ENCODE measurements around the gene PISD. TPM values are rescaled to one million over a fixed set of nuclear protein-coding genes. Genes with fewer than 3 reads are reported as not detected.

The PISD gene
- total RNA-seq, 2 donors from 2014 or later = 14.8 to 27.3 TPM

DNA sequence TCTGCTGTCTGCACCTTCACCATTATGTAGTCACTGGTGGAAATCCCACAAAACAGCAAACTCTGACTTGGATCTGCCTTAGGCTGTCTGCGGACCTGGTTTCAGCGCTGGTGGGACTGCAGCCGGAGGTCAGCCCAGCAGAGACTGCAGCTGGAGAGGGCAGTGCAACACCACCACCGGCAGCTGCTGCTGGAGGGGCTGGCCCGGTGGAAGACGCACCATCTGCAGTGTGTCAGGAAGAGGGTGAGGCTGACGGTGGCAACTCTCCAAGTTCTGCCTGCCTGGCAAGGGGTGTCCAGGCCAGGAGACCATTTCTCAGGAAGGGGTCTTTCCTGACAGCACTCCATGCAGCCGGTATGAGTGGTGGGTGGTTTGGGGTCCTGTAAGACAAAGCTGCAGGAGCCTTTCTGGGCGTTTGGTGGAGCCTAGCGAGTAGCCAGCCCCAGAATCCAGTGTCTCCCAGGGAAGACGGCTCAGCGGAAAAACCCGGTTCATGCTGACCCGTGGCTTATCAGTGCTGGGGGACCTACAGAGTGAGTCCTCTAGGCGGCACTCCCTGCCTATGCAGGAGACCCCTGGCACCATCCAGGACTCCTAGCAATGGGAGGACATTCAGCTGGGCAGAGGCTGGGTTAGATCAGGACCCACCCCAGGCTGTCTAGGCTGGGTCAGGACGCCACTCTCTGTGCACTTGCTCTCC, 50.8 kb downstream of the PISD start:
- H3K27ac ChIP-seq = no peak overlapping the region
- DNase-seq (ENCODE audit: low spot score) = no peak

DNA sequence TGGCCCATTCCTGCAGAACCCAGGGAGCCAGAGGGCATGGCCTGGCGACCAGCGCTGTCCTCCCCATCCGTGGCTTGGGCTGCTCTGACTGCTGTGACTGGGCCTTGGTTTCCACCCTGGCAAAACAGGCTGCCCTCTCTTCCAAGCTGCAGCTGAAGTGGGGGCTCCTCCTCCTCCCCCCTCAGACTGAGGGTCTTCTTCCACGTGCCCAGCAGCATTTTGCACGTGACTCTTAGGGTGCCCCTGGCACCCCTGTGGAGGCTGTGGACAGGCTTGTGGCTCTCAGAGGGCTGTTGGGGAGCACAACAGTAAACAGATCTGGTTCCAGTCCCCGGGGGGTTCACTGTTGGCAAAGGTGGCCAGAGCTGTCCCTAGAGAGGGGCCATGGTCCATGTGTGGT, 51.4 kb downstream of the PISD start:
- TF ChIP-seq, protein P1, sequence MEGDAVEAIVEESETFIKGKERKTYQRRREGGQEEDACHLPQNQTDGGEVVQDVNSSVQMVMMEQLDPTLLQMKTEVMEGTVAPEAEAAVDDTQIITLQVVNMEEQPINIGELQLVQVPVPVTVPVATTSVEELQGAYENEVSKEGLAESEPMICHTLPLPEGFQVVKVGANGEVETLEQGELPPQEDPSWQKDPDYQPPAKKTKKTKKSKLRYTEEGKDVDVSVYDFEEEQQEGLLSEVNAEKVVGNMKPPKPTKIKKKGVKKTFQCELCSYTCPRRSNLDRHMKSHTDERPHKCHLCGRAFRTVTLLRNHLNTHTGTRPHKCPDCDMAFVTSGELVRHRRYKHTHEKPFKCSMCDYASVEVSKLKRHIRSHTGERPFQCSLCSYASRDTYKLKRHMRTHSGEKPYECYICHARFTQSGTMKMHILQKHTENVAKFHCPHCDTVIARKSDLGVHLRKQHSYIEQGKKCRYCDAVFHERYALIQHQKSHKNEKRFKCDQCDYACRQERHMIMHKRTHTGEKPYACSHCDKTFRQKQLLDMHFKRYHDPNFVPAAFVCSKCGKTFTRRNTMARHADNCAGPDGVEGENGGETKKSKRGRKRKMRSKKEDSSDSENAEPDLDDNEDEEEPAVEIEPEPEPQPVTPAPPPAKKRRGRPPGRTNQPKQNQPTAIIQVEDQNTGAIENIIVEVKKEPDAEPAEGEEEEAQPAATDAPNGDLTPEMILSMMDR (IDR thresholded peaks at IDR 0.05) = no peak
- H3K27ac ChIP-seq = no peak overlapping the region

More for the DNA sequence above, 50.8 kb downstream of the PISD start:
- no peaks in the 10 kb centered on the region for H3K36me3 ChIP-seq
- H3K4me3 ChIP-seq = no peak overlapping the region
- TF ChIP-seq, protein P1 (IDR thresholded peaks at IDR 0.05) = no peak
- no peaks in the 10 kb centered on the region for H3K9me3 ChIP-seq
- H3K27me3 ChIP-seq = no peaks in the 10 kb centered on the region
- peaks cover 0 to 18% of the 10 kb centered on the region in 2 donors for H3K4me1 ChIP-seq

DNA sequence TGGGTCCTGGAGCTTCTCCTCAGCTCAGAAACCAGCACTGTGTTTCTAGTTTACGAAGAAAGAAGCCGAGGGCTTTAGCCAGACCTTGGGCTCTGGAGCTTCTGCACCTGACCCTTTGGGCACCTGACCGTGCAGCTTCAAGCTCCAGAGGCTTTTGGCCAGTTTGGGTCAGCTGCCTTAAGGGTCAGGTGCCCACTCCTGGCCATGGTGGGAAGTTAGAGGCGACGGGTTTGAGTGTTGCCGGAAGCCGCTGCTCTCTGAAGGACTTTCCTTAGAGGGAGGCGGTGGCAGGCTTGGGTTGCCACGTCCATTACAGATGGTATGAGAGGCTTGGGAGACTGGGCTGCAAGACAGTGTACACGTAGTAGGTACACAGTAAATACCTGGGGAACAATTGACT, 52.3 kb downstream of the PISD start:
- Histone ChIP-seq H3K4me3 (no peak overlapping the region), H3K9me3 (no peaks in the 10 kb centered on the region), H3K4me1 (peaks cover 0 to 4% of the 10 kb centered on the region in 2 donors), H3K27me3 (no peaks in the 10 kb centered on the region), H3K36me3 (no peaks in the 10 kb centered on the region), H3K27ac (no peak overlapping the region)
- TF ChIP-seq, protein P1 (IDR thresholded peaks at IDR 0.05) = no peak
- DNase-seq (ENCODE audit: low spot score) = no peak

More for the DNA sequence above, 51.4 kb downstream of the PISD start:
- Histone ChIP-seq H3K4me3 (no peak overlapping the region), H3K27me3 (no peaks in the 10 kb centered on the region), H3K9me3 (no peaks in the 10 kb centered on the region), H3K36me3 (no peaks in the 10 kb centered on the region), H3K4me1 (peaks cover 0 to 13% of the 10 kb centered on the region in 2 donors)
- DNase-seq (ENCODE audit: low spot score) = no peak

DNA sequence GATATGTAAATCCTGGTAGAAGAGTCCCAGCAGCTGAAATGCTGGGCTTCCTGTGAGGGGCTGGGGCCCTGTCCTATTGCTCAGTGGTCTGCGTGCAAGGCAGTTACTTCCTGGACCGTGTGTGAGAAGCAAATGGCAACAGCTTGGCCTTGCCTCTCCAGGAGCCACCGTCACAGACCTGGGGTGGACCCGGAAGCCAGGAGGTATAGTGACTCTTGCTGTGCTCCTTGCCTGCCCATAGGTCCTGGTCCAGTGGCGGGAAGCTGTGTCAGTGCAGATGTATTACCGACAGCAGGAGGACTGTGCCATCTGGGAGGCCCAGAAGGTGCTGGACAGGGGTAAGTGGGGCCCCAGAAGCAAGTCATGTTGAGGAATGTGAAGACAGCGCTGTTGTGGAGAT, 54.3 kb downstream of the PISD start:
- Histone ChIP-seq H3K27ac (no peak overlapping the region), H3K4me3 (no peak overlapping the region), H3K27me3 (no peaks in the 10 kb centered on the region), H3K4me1 (no peaks in the 10 kb centered on the region), H3K9me3 (no peaks in the 10 kb centered on the region), H3K36me3 (no peaks in the 10 kb centered on the region)
- DNase-seq (ENCODE audit: low spot score) = no peak
- TF ChIP-seq, protein P1 (IDR thresholded peaks at IDR 0.05) = no peak

DNA sequence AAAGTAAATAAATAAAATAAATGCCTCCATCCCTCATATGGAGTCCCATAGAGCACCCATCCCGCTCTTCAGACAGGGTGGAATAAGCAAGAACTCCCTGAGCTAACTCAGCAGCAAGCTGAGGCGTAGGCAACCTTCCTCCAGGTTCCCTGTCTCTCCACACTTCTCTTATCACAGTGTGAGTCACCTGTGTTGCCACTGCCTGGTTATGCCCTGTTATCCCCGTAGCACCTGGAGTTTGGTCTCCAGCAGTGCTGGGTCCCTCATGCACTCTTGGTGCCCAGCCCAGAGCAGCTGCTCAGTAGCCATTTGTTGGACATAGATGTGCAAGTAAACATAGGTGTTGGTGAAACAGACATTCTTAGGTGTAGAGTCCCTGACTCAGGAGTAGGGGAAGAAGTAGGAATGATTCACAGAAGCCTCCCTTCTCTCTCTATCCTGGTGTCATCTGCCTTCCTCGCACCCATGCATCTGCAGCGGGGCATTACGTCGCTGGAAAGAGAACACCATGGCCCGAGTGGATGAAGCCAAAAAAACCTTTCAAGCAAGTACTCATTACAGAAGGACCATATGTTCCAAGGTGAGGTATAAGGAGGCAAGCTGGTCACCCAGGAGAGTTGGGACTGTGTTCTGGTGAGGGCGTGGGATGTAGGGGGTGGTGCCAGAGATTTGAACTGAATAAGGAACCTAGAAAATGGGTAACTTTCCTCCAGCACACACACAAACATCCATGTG, 56.0 kb downstream of the PISD start:
- peaks cover 0 to 7% of the 10 kb centered on the region in 2 donors for H3K4me1 ChIP-seq
- H3K36me3 ChIP-seq = no peaks in the 10 kb centered on the region
- TF ChIP-seq, protein P1 (IDR thresholded peaks at IDR 0.05) = no peak

More for the DNA sequence above, 56.0 kb downstream of the PISD start:
- DNase-seq (ENCODE audit: low spot score) = no peak
- no peak overlapping the region for H3K4me3 ChIP-seq
- no peaks in the 10 kb centered on the region for H3K9me3 ChIP-seq
- H3K27ac ChIP-seq = no peak overlapping the region
- H3K27me3 ChIP-seq = no peaks in the 10 kb centered on the region
